ENCODE data around the gene ROS1. TPM values are rescaled to one million over a fixed set of nuclear protein-coding genes. Genes with fewer than 3 reads are reported as not detected.

Gene ROS1
- total RNA-seq, 1 donor from 2014 or later = not detected

GRCh38 chr6:117275711-117276110 lies 150.0 kb downstream of the ROS1 start:
- no peak for DNase-seq (ENCODE audit: low spot score)
- Mint-ChIP-seq H3K9me3 (no peaks in the 10 kb centered on the region), H3K4me3 (ENCODE audit: low read depth) (no peak overlapping the region), H3K36me3 (ENCODE audit: low read depth) (no peaks in the 10 kb centered on the region), H3K27ac (no peak overlapping the region), H3K4me1 (ENCODE audit: low read depth) (no peaks in the 10 kb centered on the region), H3K27me3 (ENCODE audit: low read depth) (peaks cover 47% of the 10 kb centered on the region)
- intact Hi-C loops (cut with micrococcal nuclease) = no loop called here

GRCh38 chr6:117275205-117275604 lies 150.5 kb downstream of the ROS1 start:
- Mint-ChIP-seq H3K36me3 (ENCODE audit: low read depth) (no peaks in the 10 kb centered on the region), H3K4me3 (ENCODE audit: low read depth) (no peak overlapping the region), H3K4me1 (ENCODE audit: low read depth) (no peaks in the 10 kb centered on the region), H3K27ac (no peak overlapping the region), H3K9me3 (no peaks in the 10 kb centered on the region), H3K27me3 (ENCODE audit: low read depth) (peaks cover 48% of the 10 kb centered on the region)
- no peak for DNase-seq (ENCODE audit: low spot score)
- intact Hi-C loops (cut with micrococcal nuclease) = no loop called here

GRCh38 chr6:117272891-117273290 lies 152.9 kb downstream of the ROS1 start:
- H3K27me3 Mint-ChIP-seq (ENCODE audit: low read depth) = peaks cover 70% of the 10 kb centered on the region
- no peaks in the 10 kb centered on the region for H3K4me1 Mint-ChIP-seq (ENCODE audit: low read depth)
- DNase-seq (ENCODE audit: low spot score) = no peak
- no peak overlapping the region for H3K27ac Mint-ChIP-seq
- no peaks in the 10 kb centered on the region for H3K9me3 Mint-ChIP-seq
- no peaks in the 10 kb centered on the region for H3K36me3 Mint-ChIP-seq (ENCODE audit: low read depth)
- intact Hi-C loops (cut with micrococcal nuclease) = loop anchor here (5.0 kb wide), 1 partner anchor 634 kb away; the partner anchor contains the start of gene SLC35F1
- H3K4me3 Mint-ChIP-seq (ENCODE audit: low read depth) = no peak overlapping the region

GRCh38 chr6:117272032-117272866 lies 153.5 kb downstream of the ROS1 start:
- no peaks in the 10 kb centered on the region for H3K4me1 Mint-ChIP-seq (ENCODE audit: low read depth)
- peaks cover 74% of the 10 kb centered on the region for H3K27me3 Mint-ChIP-seq (ENCODE audit: low read depth)
- intact Hi-C loops (cut with micrococcal nuclease) = loop anchor here (5.0 kb wide), 1 partner anchor 635 kb away; the partner anchor contains the start of gene SLC35F1
- no peaks in the 10 kb centered on the region for H3K36me3 Mint-ChIP-seq (ENCODE audit: low read depth)
- no peak overlapping the region for H3K4me3 Mint-ChIP-seq (ENCODE audit: low read depth)
- no peak for DNase-seq (ENCODE audit: low spot score)
- no peaks in the 10 kb centered on the region for H3K9me3 Mint-ChIP-seq
- H3K27ac Mint-ChIP-seq = no peak overlapping the region

GRCh38 chr6:117270843-117271507 lies 154.8 kb downstream of the ROS1 start:
- H3K4me3 Mint-ChIP-seq (ENCODE audit: low read depth) = no peak overlapping the region
- H3K27ac Mint-ChIP-seq = no peak overlapping the region
- H3K9me3 Mint-ChIP-seq = no peaks in the 10 kb centered on the region
- no peaks in the 10 kb centered on the region for H3K36me3 Mint-ChIP-seq (ENCODE audit: low read depth)
- no peak for DNase-seq (ENCODE audit: low spot score)
- no peaks in the 10 kb centered on the region for H3K4me1 Mint-ChIP-seq (ENCODE audit: low read depth)
- intact Hi-C loops (cut with micrococcal nuclease) = loop anchor here (5.0 kb wide), 1 partner anchor 636 kb away; the partner anchor contains the start of gene SLC35F1
- peaks cover 85% of the 10 kb centered on the region for H3K27me3 Mint-ChIP-seq (ENCODE audit: low read depth)

- intact Hi-C loops (cut with micrococcal nuclease) = loop anchor here (5.0 kb wide), 1 partner anchor 637 kb away; the partner anchor contains the start of gene SLC35F1
- Mint-ChIP-seq H3K4me3 (ENCODE audit: low read depth) (no peak overlapping the region), H3K27ac (no peak overlapping the region), H3K27me3 (ENCODE audit: low read depth) (peaks cover 86% of the 10 kb centered on the region), H3K9me3 (no peaks in the 10 kb centered on the region), H3K36me3 (ENCODE audit: low read depth) (no peaks in the 10 kb centered on the region), H3K4me1 (ENCODE audit: low read depth) (no peaks in the 10 kb centered on the region)
- DNase-seq (ENCODE audit: low spot score) = no peak
Observed at GRCh38 chr6:117270055-117270842, 155.5 kb downstream of the ROS1 start.

GRCh38 chr6:117269638-117270054 lies 156.1 kb downstream of the ROS1 start:
- no peak for DNase-seq (ENCODE audit: low spot score)
- H3K4me3 Mint-ChIP-seq (ENCODE audit: low read depth) = no peak overlapping the region
- no peaks in the 10 kb centered on the region for H3K4me1 Mint-ChIP-seq (ENCODE audit: low read depth)
- H3K27ac Mint-ChIP-seq = no peak overlapping the region
- peaks cover 86% of the 10 kb centered on the region for H3K27me3 Mint-ChIP-seq (ENCODE audit: low read depth)
- H3K9me3 Mint-ChIP-seq = no peaks in the 10 kb centered on the region
- intact Hi-C loops (cut with micrococcal nuclease) = loop anchor here (5.0 to 10.0 kb wide), 2 partner anchors 385 to 638 kb away; partner anchors contain the start of gene SLC35F1
- H3K36me3 Mint-ChIP-seq (ENCODE audit: low read depth) = no peaks in the 10 kb centered on the region

- Mint-ChIP-seq H3K27me3 (ENCODE audit: low read depth) (peaks cover 86% of the 10 kb centered on the region), H3K4me1 (ENCODE audit: low read depth) (no peaks in the 10 kb centered on the region), H3K4me3 (ENCODE audit: low read depth) (no peak overlapping the region), H3K9me3 (no peaks in the 10 kb centered on the region), H3K27ac (no peak overlapping the region), H3K36me3 (ENCODE audit: low read depth) (no peaks in the 10 kb centered on the region)
- intact Hi-C loops (cut with micrococcal nuclease) = loop anchor here (10.0 kb wide), 1 partner anchor 384 kb away; no protein-coding TSS in a partner anchor
- DNase-seq (ENCODE audit: low spot score) = no peak
Observed at GRCh38 chr6:117268924-117269323, 156.8 kb downstream of the ROS1 start.

- Mint-ChIP-seq H3K27me3 (ENCODE audit: low read depth) (peaks cover 89% of the 10 kb centered on the region), H3K4me3 (ENCODE audit: low read depth) (no peak overlapping the region), H3K9me3 (no peaks in the 10 kb centered on the region), H3K27ac (no peak overlapping the region), H3K36me3 (ENCODE audit: low read depth) (no peaks in the 10 kb centered on the region), H3K4me1 (ENCODE audit: low read depth) (no peaks in the 10 kb centered on the region)
- intact Hi-C loops (cut with micrococcal nuclease) = loop anchor here (10.0 kb wide), 1 partner anchor 383 kb away; no protein-coding TSS in a partner anchor
- DNase-seq (ENCODE audit: low spot score) = no peak
Observed at GRCh38 chr6:117267766-117268534, 157.8 kb downstream of the ROS1 start.

- intact Hi-C loops (cut with micrococcal nuclease) = loop anchor here (10.0 kb wide), 1 partner anchor 382 kb away; no protein-coding TSS in a partner anchor
- H3K4me3 Mint-ChIP-seq (ENCODE audit: low read depth) = no peak overlapping the region
Observed at GRCh38 chr6:117267054-117267347, 158.7 kb downstream of the ROS1 start.

GRCh38 chr6:117266257-117267053 lies 159.3 kb downstream of the ROS1 start:
- Mint-ChIP-seq H3K27ac (no peak overlapping the region), H3K27me3 (ENCODE audit: low read depth) (peaks cover 91% of the 10 kb centered on the region), H3K4me3 (ENCODE audit: low read depth) (no peak overlapping the region), H3K36me3 (ENCODE audit: low read depth) (no peaks in the 10 kb centered on the region), H3K9me3 (no peaks in the 10 kb centered on the region), H3K4me1 (ENCODE audit: low read depth) (no peaks in the 10 kb centered on the region)
- intact Hi-C loops (cut with micrococcal nuclease) = loop anchor here (10.0 kb wide), 1 partner anchor 382 kb away; no protein-coding TSS in a partner anchor
- DNase-seq (ENCODE audit: low spot score) = no peak

More at GRCh38 chr6:117267054-117267347, 158.7 kb downstream of the ROS1 start:
- DNase-seq (ENCODE audit: low spot score) = no peak
- no peaks in the 10 kb centered on the region for H3K9me3 Mint-ChIP-seq
- H3K27me3 Mint-ChIP-seq (ENCODE audit: low read depth) = peaks cover 89% of the 10 kb centered on the region
- H3K27ac Mint-ChIP-seq = no peak overlapping the region
- H3K36me3 Mint-ChIP-seq (ENCODE audit: low read depth) = no peaks in the 10 kb centered on the region
- H3K4me1 Mint-ChIP-seq (ENCODE audit: low read depth) = no peaks in the 10 kb centered on the region

Measured in activated T-helper 2 cell treated with anti-CD3 and anti-CD28 coated beads, Interferon-gamma antibody, Interleukin-2, Interleukin-4, amounts not matched to agents 10 μg/mL and 5 μg/mL and 100 μg/mL, durations not matched to agents 14 hours and 24 hours and 36 hours (primary cell).